GM19395 (cell line): ENCODE measurements around the gene MOV10L1.
"Not testable (repeated sequence)": the region's sequence is repeated elsewhere in the genome, so short reads cannot be mapped to it uniquely, and the experiment has no call there.

ENCODE experiments used
- ATAC-seq: cut with Tn5 transposase; IDR thresholded peaks from one replicate; pipeline ENCODE4 v1.9.1; 2021; ENCODE audit warnings: mild to moderate bottlenecking, moderate library complexity; ENCODE audit not compliant: unreplicated experiment

MOV10L1 gene

DNA sequence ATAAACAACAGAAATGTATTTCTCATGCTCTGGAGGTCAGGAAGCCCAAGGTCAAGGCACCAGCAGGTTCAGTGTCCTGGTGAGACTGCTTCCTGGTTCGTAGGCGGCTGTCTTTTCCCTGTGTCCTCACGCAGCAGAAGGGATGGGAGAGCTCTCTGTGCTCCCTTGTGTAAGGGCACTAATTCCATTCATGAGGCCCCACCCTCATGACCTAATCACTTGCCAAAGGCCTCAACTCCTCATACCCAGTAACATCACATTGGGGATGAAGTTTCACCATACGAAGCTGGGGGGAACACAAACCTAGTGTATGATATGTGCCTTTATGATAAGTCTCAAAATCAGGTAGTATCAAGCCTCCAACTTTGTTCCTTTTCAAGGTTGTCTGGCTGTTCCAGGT is 42.1 kb downstream of the MOV10L1 start:
- ATAC-seq, result no peak

DNA sequence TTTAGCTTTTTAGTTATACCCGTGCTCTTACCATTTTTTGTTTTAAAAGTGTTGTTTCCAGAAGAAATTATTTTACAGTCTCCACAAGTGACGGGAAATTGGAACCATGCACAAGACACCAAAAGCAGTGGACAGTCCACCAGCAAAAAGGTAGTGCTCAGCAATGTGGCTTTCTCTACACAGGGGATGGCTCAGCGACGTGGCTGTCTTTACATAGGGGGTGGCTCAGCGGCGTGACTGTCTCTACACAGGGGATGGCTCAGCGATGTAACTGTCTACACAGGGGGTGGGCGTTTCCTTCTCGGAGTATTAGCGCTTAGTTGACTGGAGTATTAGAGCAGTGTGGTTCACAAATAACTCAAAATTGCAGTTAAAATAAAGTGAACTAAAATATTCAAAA is 44.7 kb downstream of the MOV10L1 start:
- no peak for ATAC-seq

DNA sequence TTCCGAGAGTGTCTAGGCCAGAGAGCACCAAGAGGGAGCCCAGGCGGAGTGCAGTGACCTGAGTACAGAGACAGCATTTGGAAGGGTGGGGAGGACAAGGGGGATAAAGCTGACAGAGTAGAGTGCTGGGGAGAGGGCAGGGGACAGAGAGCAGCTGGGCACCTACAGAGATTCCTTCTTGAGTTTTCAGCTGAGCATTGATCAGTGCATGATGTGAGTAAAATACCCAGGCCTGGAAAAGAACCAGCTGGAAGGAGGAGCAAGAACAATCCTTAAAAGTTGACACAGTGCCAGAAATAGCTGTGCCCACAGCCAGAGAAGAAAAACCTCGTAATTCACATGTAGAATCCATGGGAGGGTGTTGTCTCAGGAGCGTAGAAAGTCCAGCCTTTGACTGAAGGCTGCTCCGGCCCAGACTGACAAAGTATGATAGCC is 46.8 kb downstream of the MOV10L1 start:
- ATAC-seq, result no peak

DNA sequence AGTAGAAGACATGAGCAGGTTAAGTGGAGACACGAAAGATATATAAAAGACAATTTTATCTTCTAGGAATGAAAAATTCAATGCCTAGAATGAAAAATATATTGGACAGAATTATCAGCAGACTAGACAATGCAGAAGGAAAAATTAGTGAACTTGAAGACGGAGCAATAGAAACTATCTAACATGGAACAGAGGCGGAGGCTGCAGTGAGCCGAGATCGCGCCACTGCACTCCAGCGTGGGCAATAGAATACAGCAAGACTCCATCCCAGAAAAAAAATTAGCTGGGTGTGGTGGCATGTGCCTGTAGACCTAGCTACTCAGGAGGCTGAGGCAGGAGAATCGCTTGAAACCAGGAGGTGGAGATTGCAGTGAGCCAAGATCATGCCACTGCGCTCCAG is 47.5 kb downstream of the MOV10L1 start:
- not testable (repeated sequence) for ATAC-seq

DNA sequence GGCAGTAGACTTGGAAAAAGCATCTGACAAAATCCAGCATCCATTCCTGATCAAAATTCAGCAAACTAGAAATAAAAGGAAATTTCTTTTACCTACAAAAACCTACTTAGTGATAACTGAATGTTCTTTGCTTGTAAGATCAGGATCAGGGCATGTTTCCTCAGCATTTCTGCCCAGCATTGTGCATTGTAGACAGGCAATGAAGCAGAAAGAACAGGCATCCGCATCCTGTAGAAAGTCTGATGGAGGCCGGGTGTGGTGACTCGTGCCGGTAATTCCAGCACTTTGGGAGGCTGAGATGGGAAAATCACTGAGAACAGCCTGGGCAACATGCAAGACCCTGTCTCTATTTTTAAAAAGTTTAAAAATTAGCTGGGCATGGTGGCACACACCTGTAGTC is 48.2 kb downstream of the MOV10L1 start:
- no peak for ATAC-seq

DNA sequence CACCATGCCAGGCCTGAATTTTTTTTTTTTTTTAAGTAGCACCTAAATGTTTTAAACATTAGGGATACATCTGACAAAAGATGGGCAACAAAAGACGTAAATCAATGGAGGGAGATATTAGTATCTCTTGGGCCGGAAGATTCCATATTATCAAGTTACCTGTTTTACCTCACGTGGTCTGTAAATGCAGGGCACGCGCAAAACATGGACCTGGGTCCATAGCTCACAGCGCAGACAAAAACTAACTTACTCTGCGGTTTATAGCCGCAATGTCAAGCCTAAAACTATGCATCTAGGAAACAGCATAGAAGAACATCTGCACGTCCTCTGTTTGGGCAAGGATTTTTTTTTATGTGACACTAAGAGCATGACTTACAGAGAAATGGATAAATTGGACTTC is 49.2 kb downstream of the MOV10L1 start:
- ATAC-seq, result no peak

DNA sequence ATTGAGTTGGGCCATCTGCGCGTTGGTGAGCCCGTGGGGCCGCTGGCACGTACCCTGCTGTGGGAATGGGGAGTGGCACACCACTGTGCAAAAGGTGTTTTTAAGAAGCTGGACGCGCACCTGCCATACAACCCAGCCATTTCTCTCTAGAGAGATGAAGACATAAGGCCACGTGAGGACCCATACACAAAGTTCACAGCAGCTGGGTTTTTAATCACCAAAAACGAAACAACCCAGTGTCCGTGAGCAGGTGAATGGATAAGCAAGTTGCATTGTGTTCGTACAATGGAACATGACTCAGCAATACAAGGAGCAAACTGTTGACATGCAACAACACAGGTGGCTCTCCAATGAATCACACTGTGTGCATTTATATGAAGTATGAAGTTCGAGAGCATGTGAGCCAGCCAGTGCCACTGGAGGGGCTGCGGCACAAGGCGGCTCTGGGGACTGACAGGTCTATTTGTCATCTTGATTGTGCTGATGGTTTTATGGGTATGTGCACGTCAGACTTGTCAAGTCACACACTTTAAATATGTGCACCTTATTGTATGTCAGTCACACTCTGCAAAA is 50.1 kb downstream of the MOV10L1 start:
- ATAC-seq, result no peak

DNA sequence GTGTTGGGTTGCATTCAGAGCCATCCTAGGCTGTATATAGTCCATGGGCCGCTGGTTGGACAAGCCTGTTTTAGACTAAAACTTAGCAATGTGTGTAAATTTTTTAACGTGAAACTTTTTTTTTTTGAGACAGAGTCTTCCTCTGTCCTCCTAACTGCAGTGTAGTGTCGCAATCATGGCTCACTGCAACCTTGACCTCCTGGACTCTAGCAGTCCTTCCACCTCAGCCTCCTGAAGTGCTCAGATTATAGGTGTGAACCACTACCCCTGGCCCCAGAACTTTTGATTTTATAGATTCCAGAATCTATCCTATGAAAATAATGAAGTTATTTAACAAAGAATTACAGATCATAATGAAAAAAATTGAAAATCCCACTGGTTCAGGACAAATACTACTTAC is 50.8 kb downstream of the MOV10L1 start:
- ATAC-seq, result no peak

DNA sequence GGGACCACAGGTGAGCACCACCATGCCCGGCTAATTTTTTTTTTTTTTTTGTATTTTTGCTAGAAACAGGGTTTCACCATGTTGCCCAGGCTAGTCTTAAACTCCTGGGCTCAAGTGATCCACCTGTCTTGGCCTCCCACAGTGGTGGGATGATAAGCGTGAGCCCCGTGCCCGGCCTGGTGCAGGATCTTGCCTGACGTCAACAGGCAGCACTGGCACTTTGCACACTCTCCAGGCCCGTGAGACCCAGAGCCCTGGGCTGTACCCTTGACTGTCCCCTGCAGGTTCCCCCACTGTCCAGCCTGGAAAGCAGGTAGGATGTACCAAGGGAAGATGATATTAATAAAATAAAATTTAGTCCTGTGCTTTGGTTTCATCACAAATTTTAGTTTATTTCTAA is 51.7 kb downstream of the MOV10L1 start:
- no peak for ATAC-seq

DNA sequence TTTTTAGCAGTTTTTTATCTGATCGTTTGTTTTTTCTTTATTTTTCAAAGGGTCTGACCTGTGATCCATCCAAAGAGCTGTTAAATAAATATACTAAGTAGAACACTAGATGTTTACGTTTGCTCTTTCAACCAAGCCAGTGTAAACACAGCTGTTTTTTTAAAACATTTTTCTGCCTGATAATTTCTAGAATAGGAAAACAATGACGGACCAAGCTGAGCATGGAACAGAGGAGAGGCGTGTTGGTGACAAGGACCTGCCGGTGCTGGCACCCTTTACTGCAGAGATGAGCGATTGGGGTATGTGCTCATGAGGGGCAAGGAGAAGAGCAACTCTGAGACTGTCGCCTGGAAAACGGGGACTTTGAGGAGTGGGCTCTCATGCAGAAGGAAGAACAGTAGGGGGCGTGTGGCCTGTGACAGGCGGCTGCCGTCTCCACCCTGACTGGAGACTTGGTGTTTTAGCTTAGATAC is 52.1 kb downstream of the MOV10L1 start:
- no peak for ATAC-seq

DNA sequence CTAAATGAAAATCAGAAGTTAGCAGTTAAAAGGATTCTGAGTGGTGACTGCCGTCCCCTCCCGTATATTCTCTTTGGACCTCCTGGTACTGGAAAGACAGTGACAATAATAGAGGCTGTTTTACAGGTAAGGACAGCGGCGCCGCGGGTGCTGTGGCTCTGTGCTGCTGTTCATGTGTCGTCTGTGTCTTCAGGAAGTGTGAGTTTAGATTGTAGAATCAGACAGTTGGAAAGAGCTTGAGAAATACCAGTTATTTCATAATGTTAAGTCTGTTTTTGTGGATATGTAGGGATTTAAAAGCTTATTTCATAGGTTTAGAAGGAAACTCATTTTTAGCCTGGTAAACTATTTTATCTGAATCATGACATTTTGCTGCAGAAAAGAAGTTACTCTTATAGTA is 53.3 kb downstream of the MOV10L1 start:
- no peak for ATAC-seq

DNA sequence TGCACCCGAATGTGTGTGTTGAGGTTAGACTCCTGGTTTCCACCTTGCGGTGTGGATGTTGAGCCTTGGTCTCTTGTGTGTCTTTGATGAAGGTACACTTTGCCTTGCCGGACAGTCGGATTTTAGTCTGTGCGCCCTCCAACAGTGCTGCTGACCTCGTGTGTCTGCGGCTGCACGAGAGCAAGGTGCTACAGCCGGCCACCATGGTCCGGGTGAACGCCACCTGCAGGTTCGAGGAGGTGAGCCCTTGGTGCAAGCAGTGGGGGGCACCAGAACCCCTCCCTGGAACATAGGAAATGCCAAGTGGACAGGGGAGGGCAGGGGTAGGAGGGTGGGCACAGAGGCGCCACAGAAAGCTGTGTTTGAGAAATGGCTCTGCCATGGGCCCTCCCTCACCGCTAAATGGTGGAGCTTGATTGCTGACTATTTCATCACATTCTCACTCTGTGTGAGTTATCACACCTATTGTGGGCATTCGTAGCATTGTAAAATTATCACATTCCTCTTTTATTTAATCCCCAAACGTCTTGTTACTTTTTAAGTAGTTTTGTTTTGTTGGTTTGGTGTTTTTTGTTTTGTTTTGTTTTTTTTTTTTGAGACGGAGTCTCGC is 54.3 kb downstream of the MOV10L1 start:
- ATAC-seq, result no peak

DNA sequence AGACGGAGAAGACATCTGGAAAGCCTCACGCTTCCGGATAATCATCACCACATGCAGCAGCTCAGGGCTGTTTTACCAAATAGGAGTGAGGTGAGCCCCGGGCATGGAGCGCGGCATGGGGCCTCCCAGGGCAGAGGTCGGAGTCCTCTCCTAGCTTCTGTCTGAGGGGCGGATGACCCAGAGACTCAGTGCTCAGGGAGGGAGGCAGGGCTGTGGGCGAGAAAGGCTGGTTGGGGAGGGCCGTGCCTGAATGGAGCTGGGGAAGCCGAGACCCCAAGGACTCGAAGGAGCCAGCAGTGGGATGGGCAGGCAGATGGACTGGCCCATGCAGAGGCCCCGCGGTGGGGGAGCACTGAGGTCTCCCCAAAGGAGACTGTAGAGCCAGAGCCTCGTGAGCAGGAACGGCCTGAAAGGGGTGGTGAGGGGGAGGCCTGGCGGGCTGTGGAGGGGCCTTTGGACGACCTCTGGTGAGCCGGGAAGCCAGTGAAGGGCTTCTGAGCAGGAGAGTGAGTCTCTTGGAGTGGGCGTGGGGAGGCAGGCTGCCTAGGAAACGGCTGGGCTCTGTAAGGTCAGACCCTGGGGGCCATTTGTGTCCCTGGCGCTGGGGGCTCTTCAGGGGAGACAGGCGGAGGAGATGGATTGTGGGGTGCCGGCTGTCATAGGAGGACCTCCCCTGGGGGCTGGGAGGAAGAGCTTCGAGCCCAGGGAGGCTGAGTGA is 56.1 kb downstream of the MOV10L1 start:
- ATAC-seq, result no peak

DNA sequence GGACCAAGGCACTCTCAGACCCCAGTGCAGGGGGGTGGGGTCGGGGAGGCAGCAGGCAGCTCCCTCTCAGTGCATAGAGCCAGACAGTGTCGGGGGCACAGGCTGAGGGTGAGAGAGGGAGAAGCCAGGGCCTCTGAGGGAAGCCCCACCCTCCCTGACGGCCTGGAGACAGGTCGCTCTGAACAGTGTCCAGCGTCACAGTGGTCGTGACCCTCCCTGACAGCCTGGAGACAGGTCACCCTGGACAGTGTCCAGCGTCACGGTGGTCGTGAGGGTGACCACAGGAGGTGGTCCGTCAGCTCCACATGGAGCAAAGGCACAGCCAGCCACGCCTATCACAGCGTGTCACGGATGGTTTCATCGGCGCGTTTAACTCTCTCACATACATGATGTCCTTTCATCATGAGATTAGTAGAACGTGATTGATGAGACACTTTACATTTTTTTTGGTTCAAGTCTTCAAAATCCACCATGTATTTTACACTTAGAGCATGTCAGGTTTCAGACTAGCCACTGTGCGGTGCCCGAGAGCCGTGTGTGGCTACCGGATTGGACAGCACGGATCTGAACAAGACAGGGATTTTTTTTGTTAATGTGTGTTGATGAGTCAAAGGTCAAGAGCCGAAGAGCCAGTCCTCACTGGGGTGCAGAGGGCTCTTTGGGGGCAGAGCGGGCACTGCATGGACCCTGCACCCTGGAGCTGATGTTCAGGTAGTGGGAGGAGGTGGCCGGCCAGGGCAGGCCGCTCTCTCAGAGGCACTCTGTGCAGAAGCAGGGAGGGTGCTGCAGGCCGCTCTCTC is 56.8 kb downstream of the MOV10L1 start:
- no peak for ATAC-seq

DNA sequence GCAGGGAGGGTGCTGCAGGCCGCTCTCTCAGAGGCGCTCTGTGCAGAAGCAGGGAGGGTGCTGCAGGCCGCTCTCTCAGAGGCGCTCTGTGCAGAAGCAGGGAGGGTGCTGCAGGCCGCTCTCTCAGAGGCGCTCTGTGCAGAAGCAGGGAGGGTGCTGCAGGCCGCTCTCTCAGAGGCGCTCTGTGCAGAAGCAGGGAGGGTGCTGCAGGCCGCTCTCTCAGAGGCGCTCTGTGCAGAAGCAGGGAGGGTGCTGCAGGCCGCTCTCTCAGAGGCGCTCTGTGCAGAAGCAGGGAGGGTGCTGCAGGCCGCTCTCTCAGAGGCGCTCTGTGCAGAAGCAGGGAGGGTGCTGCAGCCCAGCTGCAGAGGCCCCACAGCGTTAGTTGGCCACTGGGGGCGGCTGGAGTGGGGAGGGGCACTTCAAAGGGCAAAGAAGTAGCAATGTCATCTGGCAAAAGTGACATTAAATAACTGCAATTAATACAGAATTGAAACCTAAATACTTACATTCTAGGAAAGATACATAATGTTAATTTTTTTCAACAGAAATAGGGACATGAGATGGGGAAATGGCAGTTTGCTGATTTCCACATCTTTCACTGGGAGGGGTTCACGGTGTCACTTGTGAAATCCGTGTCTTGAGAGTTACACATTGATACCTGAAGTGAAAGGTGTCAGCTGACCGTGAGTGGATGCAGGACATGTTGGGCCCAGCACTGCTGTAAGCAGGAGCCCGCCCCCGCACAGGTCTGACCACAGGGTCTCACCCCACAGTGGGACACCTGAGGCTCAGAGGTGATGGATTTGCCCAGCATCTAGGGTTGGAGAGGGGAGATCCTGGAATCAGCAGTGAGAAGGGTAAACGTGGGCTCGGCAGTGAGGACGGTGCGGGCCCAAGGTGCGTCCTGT is 57.7 kb downstream of the MOV10L1 start:
- not testable (repeated sequence) for ATAC-seq

DNA sequence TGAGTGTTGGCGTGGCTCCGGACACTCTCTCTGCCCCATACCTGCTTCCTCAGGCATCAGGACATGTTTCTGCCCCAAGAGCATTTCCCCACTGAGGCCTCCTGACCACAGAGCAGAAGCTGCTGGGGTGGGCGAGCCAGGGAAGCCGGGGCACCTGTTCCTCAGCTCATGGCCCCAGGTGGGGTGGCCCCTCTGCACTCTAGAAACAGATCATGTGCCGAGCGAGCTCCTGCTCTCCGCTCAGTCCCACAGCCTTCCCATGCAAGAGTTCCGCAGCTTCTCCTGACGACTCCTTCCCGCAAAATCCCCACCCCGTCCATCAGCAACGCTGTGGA is 58.3 kb downstream of the MOV10L1 start:
- no peak for ATAC-seq

DNA sequence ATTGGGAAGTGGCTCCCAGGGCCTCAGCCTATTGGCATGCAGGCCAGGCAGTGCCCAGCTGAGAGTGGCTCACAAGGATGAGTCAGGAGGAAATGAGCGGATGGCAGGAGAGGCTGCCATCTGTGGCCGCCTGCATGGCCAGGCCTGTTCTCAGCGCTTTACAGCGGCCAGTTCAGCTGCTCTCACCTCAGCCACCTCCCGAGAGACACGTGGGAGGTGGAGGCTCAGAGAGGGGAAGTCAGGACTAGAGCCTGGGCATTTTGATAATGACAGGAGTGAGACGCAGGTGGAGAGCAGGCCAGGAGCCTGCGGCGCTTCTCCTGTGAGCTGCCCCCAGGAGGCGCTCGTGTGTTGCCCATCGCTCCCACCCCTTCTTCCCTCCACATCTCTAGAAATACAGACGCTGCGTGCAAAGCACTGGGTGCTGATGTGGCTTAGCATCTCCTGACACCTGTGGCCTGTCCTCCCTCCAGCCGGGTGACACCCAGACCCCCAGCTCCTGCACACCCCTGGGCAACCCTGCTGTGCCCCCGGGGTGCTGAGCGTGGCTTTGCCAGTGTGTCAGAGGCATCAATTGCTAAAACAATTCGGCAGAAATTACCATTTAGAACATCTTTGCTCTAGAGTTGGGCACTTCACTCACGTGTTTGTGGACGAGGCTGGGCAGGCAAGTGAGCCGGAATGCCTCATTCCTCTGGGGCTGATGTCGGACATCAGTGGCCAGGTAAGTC is 59.4 kb downstream of the MOV10L1 start:
- no peak for ATAC-seq

DNA sequence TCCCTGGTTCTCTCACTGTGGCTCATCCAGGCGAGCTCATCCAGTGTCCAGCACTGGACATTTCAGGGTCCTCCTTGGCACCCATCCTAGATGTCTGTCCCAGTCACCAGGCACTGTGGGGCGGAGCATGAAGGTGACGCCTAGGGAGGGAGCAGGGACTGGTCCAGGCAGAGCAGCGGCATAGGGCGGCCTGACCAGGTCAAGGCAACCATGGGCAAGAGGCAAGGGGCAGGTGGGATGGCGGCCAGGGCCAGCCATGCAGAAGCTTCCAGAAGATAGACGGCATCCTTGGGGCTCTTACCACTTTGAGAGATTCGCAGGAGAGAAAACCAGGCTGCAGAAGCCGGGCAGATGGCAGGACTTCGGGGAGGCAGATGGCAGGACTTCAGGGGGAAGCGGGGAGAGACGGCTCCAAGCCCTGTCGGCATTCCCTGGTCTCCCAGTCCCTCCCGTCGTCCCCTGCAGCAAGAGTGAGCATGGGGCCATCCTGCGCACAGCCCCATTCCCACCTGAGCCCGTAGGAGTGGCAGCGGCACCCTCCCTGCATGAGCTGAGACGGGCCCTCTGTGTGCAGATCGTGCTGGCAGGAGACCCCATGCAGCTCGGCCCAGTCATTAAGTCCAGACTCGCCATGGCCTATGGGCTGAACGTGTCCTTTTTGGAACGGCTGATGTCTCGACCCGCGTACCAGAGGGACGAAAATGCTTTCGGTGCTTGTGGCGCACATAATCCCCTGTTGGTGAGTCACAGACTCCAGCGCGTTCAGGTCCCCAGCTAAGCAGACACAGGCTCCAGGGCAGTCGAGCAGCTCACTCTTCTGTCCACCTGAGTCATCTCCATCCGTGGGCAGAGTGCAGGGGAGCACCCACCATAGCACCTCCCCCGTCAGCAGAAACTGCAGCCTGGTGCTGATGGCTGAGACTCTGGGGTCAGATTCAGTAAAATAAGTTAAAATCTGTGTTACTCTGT is 60.6 kb downstream of the MOV10L1 start:
- no peak for ATAC-seq
